ENCODE measurements around the gene KCND1. TPM values are rescaled to one million over a fixed set of nuclear protein-coding genes. Genes with fewer than 3 reads are reported as not detected.

Gene KCND1
- total RNA-seq, 1 donor from 2014 or later = 10.4 TPM

DNA sequence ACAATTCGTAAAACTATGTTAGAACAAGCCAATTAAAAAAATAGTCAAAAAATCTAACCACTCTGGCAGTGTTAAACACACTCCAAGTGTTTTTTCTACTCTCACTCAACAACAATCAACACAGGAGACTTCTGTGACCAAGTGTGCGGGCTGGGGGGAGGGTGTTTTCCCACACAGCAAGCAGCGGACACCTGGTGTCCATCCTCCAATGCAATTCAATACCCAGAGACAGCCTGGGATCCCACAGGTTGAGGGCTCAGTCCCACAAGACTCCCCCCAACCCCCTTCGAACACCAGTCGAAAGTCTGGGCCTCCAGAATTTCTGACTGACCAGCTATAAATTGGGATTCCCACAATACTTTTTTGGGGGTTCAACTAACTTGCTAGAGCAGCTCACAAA, 44.5 kb downstream of the KCND1 start:
- Histone ChIP-seq H3K4me1 (no peaks in the 10 kb centered on the region), H3K27me3 (no peaks in the 10 kb centered on the region), H3K36me3 (peaks cover 19 to 27% of the 10 kb centered on the region in 2 donors), H3K9me3 (no peaks in the 10 kb centered on the region), H3K4me3 (no peak overlapping the region), H3K27ac (no peak overlapping the region)
- no peak for TF ChIP-seq CTCF (IDR thresholded peaks at IDR 0.05)
- intact Hi-C loops (cut with DNase I) = no loop called here
- no peak for DNase-seq (ENCODE audit: low spot score in 2 of 2)

DNA sequence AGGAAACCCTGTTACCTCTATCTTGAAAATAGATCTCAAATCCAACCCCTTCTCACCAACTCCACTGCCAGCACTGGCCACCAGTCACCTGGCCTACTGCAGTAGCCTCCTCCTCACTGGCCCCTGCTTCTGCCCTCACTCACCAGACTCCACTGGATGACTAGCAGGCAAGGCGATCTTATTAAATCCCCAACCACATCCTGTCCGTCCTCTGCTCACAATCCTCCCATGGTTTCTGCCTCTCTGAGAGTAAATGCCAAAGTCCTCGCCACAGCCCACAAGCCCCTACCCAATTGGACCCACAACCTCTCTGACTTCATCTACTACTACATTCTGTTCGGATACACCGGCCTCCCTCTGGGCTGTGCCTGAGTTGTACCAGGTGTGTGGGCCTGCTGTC, 47.4 kb downstream of the KCND1 start:
- no peaks in the 10 kb centered on the region for H3K9me3 ChIP-seq
- no peaks in the 10 kb centered on the region for H3K27me3 ChIP-seq
- peaks cover 16 to 27% of the 10 kb centered on the region in 2 donors for H3K36me3 ChIP-seq
- no peak for DNase-seq (ENCODE audit: low spot score in 2 of 2)
- H3K4me3 ChIP-seq = no peak overlapping the region
- TF ChIP-seq CTCF (IDR thresholded peaks at IDR 0.05) = no peak
- no peaks in the 10 kb centered on the region for H3K4me1 ChIP-seq
- H3K27ac ChIP-seq = no peak overlapping the region
- intact Hi-C loops (cut with DNase I) = no loop called here

- Histone ChIP-seq H3K9me3 (no peaks in the 10 kb centered on the region), H3K27ac (no peak overlapping the region), H3K36me3 (peaks cover 15 to 27% of the 10 kb centered on the region in 2 donors), H3K27me3 (no peaks in the 10 kb centered on the region), H3K4me3 (no peak overlapping the region), H3K4me1 (no peaks in the 10 kb centered on the region)
- no peak for DNase-seq (ENCODE audit: low spot score in 2 of 2)
- intact Hi-C loops (cut with DNase I) = no loop called here
- no peak for TF ChIP-seq CTCF (IDR thresholded peaks at IDR 0.05)
Observed at GRCh38 chrX:48923771-48924170, 47.9 kb downstream of the KCND1 start.

DNA sequence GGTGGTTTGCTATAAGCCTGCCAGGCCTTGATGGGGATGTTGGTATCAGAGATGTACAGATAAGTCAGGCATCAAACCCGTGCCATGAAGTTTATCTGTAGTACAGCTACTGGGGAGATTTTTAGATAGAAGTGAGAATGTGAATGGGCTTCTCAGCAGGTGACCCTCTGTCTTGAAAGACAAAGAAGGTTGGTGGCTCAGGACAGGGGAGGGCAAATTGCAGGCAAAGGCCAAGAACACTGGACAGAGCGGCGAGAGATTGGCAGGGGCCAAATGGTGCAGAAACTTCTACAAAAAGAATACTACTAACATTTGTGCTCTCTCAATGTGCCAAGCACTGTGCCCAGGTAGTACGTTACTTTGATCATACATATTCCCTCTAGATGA, 50.9 kb downstream of the KCND1 start:
- H3K27ac ChIP-seq = no peak overlapping the region
- no peaks in the 10 kb centered on the region for H3K9me3 ChIP-seq
- peaks cover 12 to 25% of the 10 kb centered on the region in 2 donors for H3K36me3 ChIP-seq
- H3K4me1 ChIP-seq = peaks cover 0 to 3% of the 10 kb centered on the region in 2 donors
- H3K27me3 ChIP-seq = no peaks in the 10 kb centered on the region
- TF ChIP-seq CTCF (IDR thresholded peaks at IDR 0.05) = no peak
- no peak for DNase-seq (ENCODE audit: low spot score in 2 of 2)
- H3K4me3 ChIP-seq = no peak overlapping the region
- intact Hi-C loops (cut with DNase I) = no loop called here

DNA sequence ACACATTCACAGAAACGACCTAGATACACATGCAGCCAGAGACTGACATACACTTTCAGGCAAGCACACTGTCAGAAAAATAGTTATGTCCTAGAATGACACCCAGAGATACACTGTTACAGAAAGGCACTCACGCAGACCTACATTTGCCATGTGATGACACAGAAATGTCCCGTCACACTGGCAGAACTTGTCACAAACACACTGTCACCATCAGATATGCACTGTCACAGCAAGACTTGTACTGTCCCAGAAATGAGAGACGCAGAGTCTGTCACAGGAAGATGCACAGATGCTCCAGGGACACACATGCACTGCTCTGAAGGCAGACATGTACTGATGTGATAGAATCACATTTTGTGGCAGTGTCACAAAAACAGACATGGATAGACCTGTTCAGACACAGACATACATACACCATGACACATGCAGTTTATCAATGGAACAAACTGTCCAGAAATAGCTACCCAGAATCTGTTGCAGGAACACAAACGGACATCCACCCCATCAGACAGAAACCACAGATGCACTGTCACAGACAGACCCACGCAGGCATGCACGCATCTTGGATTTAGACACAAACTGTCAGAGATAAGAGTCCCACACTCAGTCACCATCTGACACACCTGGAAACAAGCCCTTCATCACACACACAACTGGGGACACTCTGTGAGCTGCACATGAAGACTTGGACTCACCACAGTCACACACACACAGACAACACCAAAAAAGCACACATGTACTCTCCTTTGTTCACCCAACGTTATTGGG, 51.5 kb downstream of the KCND1 start:
- intact Hi-C loops (cut with DNase I) = loop anchor here (1.0 to 10.0 kb wide), 5 partner anchors 37 to 385 kb away; partner anchors contain the start of genes MAGIX, OTUD5, RBM3 and TBC1D25
- H3K4me3 ChIP-seq = peak overlapping the region in 1 of 2 donors; percentile 74
- no peaks in the 10 kb centered on the region for H3K27me3 ChIP-seq
- H3K4me1 ChIP-seq = peaks cover 0 to 3% of the 10 kb centered on the region in 2 donors
- no peaks in the 10 kb centered on the region for H3K9me3 ChIP-seq
- peaks cover 11 to 20% of the 10 kb centered on the region in 2 donors for H3K36me3 ChIP-seq
- TF ChIP-seq CTCF (IDR thresholded peaks at IDR 0.05) = no peak
- H3K27ac ChIP-seq = peak overlapping the region; percentile 74 to 91
- DNase-seq (ENCODE audit: low spot score in 2 of 2) = no peak
